Adrenal gland (tissue), 12 donors: ENCODE data around the gene MACO1. TPM values are rescaled to one million over a fixed set of nuclear protein-coding genes. Genes with fewer than 3 reads are reported as not detected.

Source experiments
- DNase-seq, 7 donors: peaks; one replicate each; pipeline ENCODE4 v3.0.0-alpha.2; 2019 to 2020
- H3K27ac ChIP-seq, 5 donors: fragments of 200-600 bp; sonication (generic) in 4 of 5; 1 replicate in 3 of 5; 2 replicates in 2 of 5; pipeline versions ENCODE4 v1.5.1 to v1.8.0; 2016 to 2020; ENCODE audit warnings: mild to moderate bottlenecking in 1 of 5
- H3K27me3 ChIP-seq: fragments of 200-600 bp; 2 replicates; pipeline ENCODE4 v1.8.0; 2021
- H3K36me3 ChIP-seq, 2 donors: fragments of 200-600 bp; replicated peaks in 1 of 2; 1 replicate in 1 of 2; 2 replicates in 1 of 2; pipeline versions ENCODE4 v1.5.1 to v1.8.0; 2018 to 2022
- H3K4me1 ChIP-seq, 2 donors: fragments of 200-600 bp; replicated peaks in 1 of 2; 1 replicate in 1 of 2; 2 replicates in 1 of 2; pipeline versions ENCODE4 v1.5.1 to v1.8.0; 2018 to 2021
- H3K4me3 ChIP-seq, 4 donors: fragments of 200-600 bp; sonication (generic) in 3 of 4; one replicate each; pipeline ENCODE4 v1.5.1; 2016 to 2018
- H3K9me3 ChIP-seq, 3 donors: fragments of 200-600 bp; sonication (generic) in 1 of 3; replicated peaks in 1 of 3; 1 replicate in 2 of 3; 2 replicates in 1 of 3; pipeline versions ENCODE4 v1.5.1 to v1.8.0; 2016 to 2021
- CTCF ChIP-seq, 6 experiments: fragments of 450-650 bp in 4 of 6; fragments of 200-600 bp in 2 of 6; sonication (generic) in 1 of 6; IDR thresholded peaks; 1 replicate in 5 of 6; 2 replicates in 1 of 6; pipeline versions ENCODE4 v1.5.1 to v1.8.0; 2016 to 2021; ENCODE audit warnings: antibody characterized with exemption in 6 of 6, mild to moderate bottlenecking in 2 of 6, moderate library complexity in 1 of 6
- POLR2A ChIP-seq, 2 donors: fragments of 450-650 bp; IDR thresholded peaks; one replicate each; pipeline ENCODE4 v1.6.1; 2017; ENCODE audit warnings: antibody characterized with exemption in 2 of 2, mild to moderate bottlenecking in 2 of 2, moderate library complexity in 1 of 2
- WGBS, 4 donors: extraction: QIAGEN DNeasy Blood & Tissue Kit in 2 of 4; methylation state at CpG; one replicate each; pipeline versions ENCODE4 v1.1.5 to v1.1.7; 2013 to 2017; 5-methylcytosine and 5-hydroxymethylcytosine counted together
- intact Hi-C, 2 donors: fragments of 100-400 bp; cut with DNase I; formaldehyde crosslinking; loops; one replicate each; pipeline versions ENCODE4 v1.14.1 to v1.15.0; 2022 to 2023
- polyA plus RNA-seq, 3 donors: library from polyadenylated mRNA; stranded (reverse); fragments of 200-250 nt in 2 of 3; fragments of 350-450 nt in 1 of 3; fragmentation: Illumina TruSeq in 1 of 3; extraction: RNeasy Lipid Tissue Mini Kit (QIAGEN cat#74804) in 1 of 3; gene quantifications; one replicate each; pipeline ENCODE4 v1.2.3, GENCODE V29; 2013 to 2014
- total RNA-seq, 9 donors: library from RNA; depleted of rRNA in 4 of 9; stranded (reverse); fragments of >200 nt in 4 of 9; fragments of 120-200 nt in 1 of 9; fragmentation: NEBNext Ultra II Directional in 1 of 9; extraction: Animal tissue kit (Norgen Biotek cat#: 25700) in 1 of 9; gene quantifications; one replicate each; pipeline versions ENCODE4 v1.1.0 to v1.2.4, GENCODE V29; 2013 to 2023
- donor health status: healthy with polysubstance abuse.
- donor health status: Bipolar disorder and iron deficiency.
- donor health status: DM: yes; HTN: yes; CAD: no.
- donor health status: DM: no; HTN: no; CAD: no.
- donor health status: DM: no; HTN: no; CAD: no.
- donor health status: DM: yes; HTN: yes; CAD: no.

The MACO1 gene
- total and polyA plus RNA-seq, 12 donors: 15.1 to 48.4 (median 29.6) TPM

DNA sequence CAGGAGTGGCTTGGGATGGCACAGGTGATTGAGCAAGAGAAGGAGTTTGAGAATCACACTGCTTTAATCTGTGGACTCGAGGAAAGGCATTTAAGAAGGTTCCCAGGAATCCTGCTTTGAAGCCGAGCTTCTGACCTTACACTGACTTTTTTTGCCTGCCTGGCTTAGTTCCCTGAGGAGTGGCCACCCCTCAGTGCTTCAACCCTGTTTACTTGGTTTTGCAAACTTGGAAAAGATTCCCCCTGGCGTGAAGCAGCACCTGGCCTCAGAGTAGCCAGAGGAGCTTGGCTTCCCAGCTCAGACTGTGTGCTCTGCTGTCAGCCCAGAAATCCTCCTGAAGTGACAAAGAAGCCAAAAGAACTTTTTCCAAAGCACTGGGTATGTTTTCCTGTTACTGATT is 64.3 kb downstream of the MACO1 start:
- H3K27ac ChIP-seq: no peak overlapping the region
- DNase-seq: no peak

GRCh38 chr1:25500694-25501093 is 70.0 kb downstream of the MACO1 start:
- Histone ChIP-seq H3K4me1 (peaks cover 0 to 8% of the 10 kb centered on the region in 2 donors), H3K4me3 (no peak overlapping the region), H3K27me3 (no peaks in the 10 kb centered on the region), H3K9me3 (no peaks in the 10 kb centered on the region), H3K27ac (no peak overlapping the region), H3K36me3 (peaks cover 0 to 31% of the 10 kb centered on the region in 2 donors)
- intact Hi-C loops: no loop called here
- no peak for TF ChIP-seq CTCF (IDR thresholded peaks at IDR 0.05)
- no peak for TF ChIP-seq POLR2A (IDR thresholded peaks at IDR 0.05)
- peak in 3 of 7 donors; percentile 34 to 54 (median 38) for DNase-seq
- WGBS, 4 donors: 73 to 87% (median 80%) methylated on average over 1 of the region's 1 CpG

More for the DNA sequence above, 64.3 kb downstream of the MACO1 start:
- Histone ChIP-seq H3K36me3 (peaks cover 0 to 75% of the 10 kb centered on the region in 2 donors), H3K9me3 (no peaks in the 10 kb centered on the region), H3K4me1 (no peaks in the 10 kb centered on the region), H3K4me3 (no peak overlapping the region), H3K27me3 (no peaks in the 10 kb centered on the region)
- TF ChIP-seq POLR2A (IDR thresholded peaks at IDR 0.05) (no peak), CTCF (IDR thresholded peaks at IDR 0.05) (no peak)
- intact Hi-C loops: no loop called here
- 76 to 92% (median 88%) methylated on average over 3 of the region's 3 CpGs for WGBS, 4 donors

DNA sequence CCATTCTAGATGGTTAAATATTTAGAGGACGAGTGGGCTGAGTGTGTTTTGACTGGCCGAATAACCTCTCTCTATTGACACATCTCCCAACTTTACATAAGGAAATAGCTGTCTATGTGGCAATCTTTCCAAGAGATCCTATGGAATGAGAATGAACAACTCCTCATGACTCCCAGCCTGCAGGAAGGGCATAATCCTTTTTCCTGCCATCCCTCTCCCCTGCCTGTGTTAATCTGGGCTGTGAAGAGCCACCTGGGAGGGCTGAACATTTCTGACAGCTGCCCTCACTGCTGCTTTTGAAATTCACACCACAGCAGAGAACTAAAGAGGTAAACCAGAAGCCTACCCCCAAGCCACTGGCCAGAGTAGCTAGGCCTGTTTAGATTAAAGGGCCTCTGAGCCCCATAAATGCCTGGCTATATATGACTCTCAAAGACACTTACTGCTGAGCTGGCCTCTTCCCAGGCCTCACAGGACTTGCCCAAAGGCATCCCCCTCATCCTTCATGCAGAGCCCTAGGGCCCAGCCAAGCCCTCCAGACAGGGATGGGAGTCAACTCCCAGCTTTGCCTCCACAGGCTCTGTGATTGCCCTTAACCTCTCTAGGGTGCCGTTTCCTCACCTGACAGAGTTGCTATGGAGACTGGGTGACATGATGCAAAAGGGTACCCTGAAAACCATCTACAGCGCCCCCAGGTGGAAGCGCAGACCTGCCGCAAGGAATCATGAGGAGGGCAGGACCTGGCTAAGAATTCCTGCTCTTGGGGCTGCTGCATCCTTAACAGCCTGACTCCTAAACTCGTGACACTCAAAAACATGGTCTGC is 70.8 kb downstream of the MACO1 start:
- H3K4me3 ChIP-seq: no peak overlapping the region
- intact Hi-C loops: no loop called here
- no peaks in the 10 kb centered on the region for H3K27me3 ChIP-seq
- H3K27ac ChIP-seq: no peak overlapping the region
- DNase-seq: peak in 2 of 7 donors; percentile 22 to 46
- TF ChIP-seq POLR2A (IDR thresholded peaks at IDR 0.05) (no peak), CTCF (IDR thresholded peaks at IDR 0.05) (peak in 3 of 6 experiments; percentile 5 to 9 (median 6))
- H3K9me3 ChIP-seq: no peaks in the 10 kb centered on the region
- peaks cover 0 to 8% of the 10 kb centered on the region in 2 donors for H3K4me1 ChIP-seq
- peaks cover 0 to 25% of the 10 kb centered on the region in 2 donors for H3K36me3 ChIP-seq
- WGBS, 4 donors: 67 to 82% (median 79%) methylated on average over 5 to 7 of the region's 7 CpGs

- no peaks in the 10 kb centered on the region for H3K9me3 ChIP-seq
- no peak for TF ChIP-seq CTCF (IDR thresholded peaks at IDR 0.05)
- TF ChIP-seq POLR2A (IDR thresholded peaks at IDR 0.05): no peak
- H3K4me1 ChIP-seq: peaks cover 0 to 8% of the 10 kb centered on the region in 2 donors
- intact Hi-C loops: no loop called here
- H3K27me3 ChIP-seq: no peaks in the 10 kb centered on the region
- H3K36me3 ChIP-seq: peaks cover 0 to 14% of the 10 kb centered on the region in 2 donors
- H3K4me3 ChIP-seq: no peak overlapping the region
- H3K27ac ChIP-seq: no peak overlapping the region
- 65 to 79% (median 69%) methylated on average over 4 of the region's 4 CpGs for WGBS, 4 donors
- peak in 1 of 7 donors; percentile 13 for DNase-seq
Measured at GRCh38 chr1:25502957-25503356, 72.3 kb downstream of the MACO1 start.
